Tibial nerve (tissue), 4 donors: ENCODE results near the gene ISLR. TPM values are rescaled to one million over a fixed set of nuclear protein-coding genes. Genes with fewer than 3 reads are reported as not detected.

Experiments used
- DNase-seq, 2 donors: peaks; one replicate each; pipeline ENCODE4 v3.0.0-alpha.2; 2019; ENCODE audit warnings: low spot score in 2 of 2
- H3K27ac ChIP-seq, 4 donors: fragments of 200-600 bp; sonication (generic) in 3 of 4; one replicate each; pipeline ENCODE4 v1.5.1; 2017 to 2019; ENCODE audit warnings: mild to moderate bottlenecking in 1 of 4
- H3K27me3 ChIP-seq, 2 donors: fragments of 200-600 bp; sonication (generic) in 1 of 2; one replicate each; pipeline versions ENCODE4 v1.5.1 to v1.6.0; 2017 to 2019
- H3K36me3 ChIP-seq, 3 donors: fragments of 200-600 bp; sonication (generic); one replicate each; pipeline ENCODE4 v1.5.1; 2018 to 2019
- H3K4me1 ChIP-seq, 4 donors: fragments of 200-600 bp; sonication (generic) in 3 of 4; one replicate each; pipeline ENCODE4 v1.5.1; 2017 to 2019
- H3K4me3 ChIP-seq, 4 donors: fragments of 200-600 bp; sonication (generic) in 3 of 4; one replicate each; pipeline ENCODE4 v1.5.1; 2017 to 2019; ENCODE audit warnings: mild to moderate bottlenecking in 1 of 4, moderate library complexity in 1 of 4
- H3K9me3 ChIP-seq, 4 donors: fragments of 200-600 bp; sonication (generic) in 3 of 4; one replicate each; pipeline ENCODE4 v1.5.1; 2017 to 2019
- EP300 ChIP-seq, 2 donors: sonication (generic); formaldehyde crosslinking; IDR thresholded peaks; one replicate each; pipeline ENCODE4 v1.6.1; 2017; ENCODE audit warnings: antibody characterized with exemption in 2 of 2, mild to moderate bottlenecking in 1 of 2
- POLR2A ChIP-seq, 2 donors: fragments of 450-650 bp; IDR thresholded peaks; one replicate each; pipeline ENCODE4 v1.6.1; 2017; ENCODE audit warnings: antibody characterized with exemption in 2 of 2, mild to moderate bottlenecking in 2 of 2, moderate library complexity in 2 of 2
- WGBS, 2 donors: methylation state at CpG; one replicate each; pipeline ENCODE4 v1.1.5; 2018; 5-methylcytosine and 5-hydroxymethylcytosine counted together
- total RNA-seq, 4 donors: library from RNA; depleted of rRNA; stranded (reverse); fragments of >200 nt; gene quantifications; one replicate each; pipeline ENCODE4 v1.1.0, GENCODE V29; 2016
- TF ChIP-seq, protein P1 (sequence below), 5 experiments: fragments of 200-600 bp in 3 of 5; fragments of 450-650 bp in 2 of 5; sonication (generic) in 3 of 5; IDR thresholded peaks; one replicate each; pipeline ENCODE4 v1.5.1; 2016 to 2019; ENCODE audit warnings: antibody characterized with exemption in 5 of 5, mild to moderate bottlenecking in 3 of 5, moderate library complexity in 2 of 5

Gene ISLR
- total RNA-seq, 4 donors from 2014 or later, result 41.7 to 250 (median 164) TPM

DNA sequence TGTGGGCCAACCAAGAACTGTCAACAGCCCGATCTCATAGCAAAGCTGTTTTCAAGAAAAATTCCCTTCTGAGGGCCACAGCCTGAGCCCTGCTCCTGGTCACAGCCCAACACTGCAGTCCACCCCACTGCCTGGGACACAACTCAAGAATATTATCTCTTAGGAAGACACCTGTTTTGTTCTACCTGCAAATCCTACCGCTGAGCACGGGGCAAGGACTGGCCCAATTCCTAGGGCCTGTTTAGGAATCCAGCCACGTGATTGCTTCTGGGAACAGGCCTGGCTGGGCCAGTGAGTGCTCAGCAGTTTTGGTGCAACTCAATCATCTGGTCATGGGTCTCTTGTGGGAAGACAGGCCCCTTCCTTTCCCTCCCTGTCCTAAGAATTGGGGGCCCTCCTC, 34.9 kb upstream of the ISLR start:
- Histone ChIP-seq H3K4me1 (peaks cover 0 to 35% (median 17%) of the 10 kb centered on the region in 4 donors), H3K9me3 (peaks cover 0 to 7% (median 0%) of the 10 kb centered on the region in 4 donors), H3K4me3 (no peak overlapping the region), H3K27ac (no peak overlapping the region), H3K27me3 (peaks cover 0 to 65% of the 10 kb centered on the region in 2 donors), H3K36me3 (peaks cover 0 to 2% (median 0%) of the 10 kb centered on the region in 3 donors)
- 79 to 85% methylated on average over 4 of the region's 4 CpGs for WGBS, 2 donors
- no peak for TF ChIP-seq EP300 (IDR thresholded peaks at IDR 0.05)
- TF ChIP-seq, protein P1, sequence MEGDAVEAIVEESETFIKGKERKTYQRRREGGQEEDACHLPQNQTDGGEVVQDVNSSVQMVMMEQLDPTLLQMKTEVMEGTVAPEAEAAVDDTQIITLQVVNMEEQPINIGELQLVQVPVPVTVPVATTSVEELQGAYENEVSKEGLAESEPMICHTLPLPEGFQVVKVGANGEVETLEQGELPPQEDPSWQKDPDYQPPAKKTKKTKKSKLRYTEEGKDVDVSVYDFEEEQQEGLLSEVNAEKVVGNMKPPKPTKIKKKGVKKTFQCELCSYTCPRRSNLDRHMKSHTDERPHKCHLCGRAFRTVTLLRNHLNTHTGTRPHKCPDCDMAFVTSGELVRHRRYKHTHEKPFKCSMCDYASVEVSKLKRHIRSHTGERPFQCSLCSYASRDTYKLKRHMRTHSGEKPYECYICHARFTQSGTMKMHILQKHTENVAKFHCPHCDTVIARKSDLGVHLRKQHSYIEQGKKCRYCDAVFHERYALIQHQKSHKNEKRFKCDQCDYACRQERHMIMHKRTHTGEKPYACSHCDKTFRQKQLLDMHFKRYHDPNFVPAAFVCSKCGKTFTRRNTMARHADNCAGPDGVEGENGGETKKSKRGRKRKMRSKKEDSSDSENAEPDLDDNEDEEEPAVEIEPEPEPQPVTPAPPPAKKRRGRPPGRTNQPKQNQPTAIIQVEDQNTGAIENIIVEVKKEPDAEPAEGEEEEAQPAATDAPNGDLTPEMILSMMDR (IDR thresholded peaks at IDR 0.05), result no peak
- no peak for TF ChIP-seq POLR2A (IDR thresholded peaks at IDR 0.05)
- no peak for DNase-seq

DNA sequence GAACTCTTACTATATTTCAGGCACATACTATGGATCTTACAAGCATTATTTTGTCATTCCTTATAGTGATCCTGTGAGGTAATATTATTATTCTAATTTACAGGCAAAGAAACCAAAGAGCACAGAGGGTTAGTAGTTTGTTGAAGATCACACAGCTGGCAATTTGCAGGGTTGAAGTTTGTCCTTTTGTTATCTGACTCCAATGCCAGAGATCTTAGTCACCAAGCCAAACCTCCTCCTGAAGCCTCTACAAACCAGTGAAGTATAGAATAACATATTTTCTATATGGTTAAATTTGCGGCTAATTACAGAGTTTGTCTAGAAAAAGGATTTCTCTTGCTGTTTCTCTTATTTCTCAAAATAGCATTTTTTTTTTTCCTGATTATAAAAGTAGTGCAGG, 31.9 kb upstream of the ISLR start:
- Histone ChIP-seq H3K9me3 (peaks cover 0 to 6% (median 0%) of the 10 kb centered on the region in 4 donors), H3K27ac (no peak overlapping the region), H3K27me3 (peaks cover 0 to 51% of the 10 kb centered on the region in 2 donors), H3K36me3 (no peaks in the 10 kb centered on the region), H3K4me1 (peaks cover 0 to 10% (median 6%) of the 10 kb centered on the region in 4 donors), H3K4me3 (no peak overlapping the region)
- no peak for DNase-seq
- WGBS, 2 donors, result 82 to 100% methylated on average over 1 of the region's 1 CpG
- TF ChIP-seq POLR2A (IDR thresholded peaks at IDR 0.05), result no peak
- TF ChIP-seq, protein P1 (IDR thresholded peaks at IDR 0.05), result no peak
- no peak for TF ChIP-seq EP300 (IDR thresholded peaks at IDR 0.05)

DNA sequence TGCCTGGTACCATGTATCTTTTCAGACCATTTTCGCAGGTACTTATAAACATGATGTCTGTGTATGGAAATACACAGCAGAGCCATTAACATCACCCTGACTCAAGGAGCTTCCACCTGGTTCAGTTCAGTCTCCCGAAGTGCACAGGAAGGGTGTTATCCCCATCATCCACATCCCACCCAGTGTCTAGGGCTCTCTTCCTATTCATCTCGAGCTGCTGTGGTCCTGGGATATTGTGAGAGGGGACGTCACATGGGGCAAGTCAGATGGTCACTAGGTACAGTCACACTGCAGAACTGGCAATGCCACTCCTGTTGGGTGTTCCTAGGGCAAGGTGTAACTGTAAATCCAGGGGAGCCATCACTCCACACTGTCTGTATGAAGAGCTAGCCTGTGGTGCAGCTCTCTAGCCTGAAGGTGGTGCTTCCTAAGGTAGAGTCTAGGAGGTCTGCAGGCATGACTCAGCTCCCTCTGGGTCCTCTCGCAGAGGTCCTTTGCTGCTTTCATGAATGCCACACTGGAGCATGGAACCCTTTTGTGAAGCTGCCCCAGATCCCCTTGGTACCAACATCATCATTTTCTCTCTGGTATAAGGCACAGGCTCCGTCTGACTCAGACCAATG, 29.2 kb upstream of the ISLR start:
- TF ChIP-seq EP300 (IDR thresholded peaks at IDR 0.05), result no peak
- H3K27ac ChIP-seq, result no peak overlapping the region
- H3K4me3 ChIP-seq, result no peak overlapping the region
- H3K9me3 ChIP-seq, result peaks cover 0 to 11% (median 0%) of the 10 kb centered on the region in 4 donors
- no peaks in the 10 kb centered on the region for H3K36me3 ChIP-seq
- no peaks in the 10 kb centered on the region for H3K4me1 ChIP-seq
- no peak for DNase-seq
- peaks cover 0 to 25% of the 10 kb centered on the region in 2 donors for H3K27me3 ChIP-seq
- 80 to 83% methylated on average over 6 of the region's 6 CpGs for WGBS, 2 donors

DNA sequence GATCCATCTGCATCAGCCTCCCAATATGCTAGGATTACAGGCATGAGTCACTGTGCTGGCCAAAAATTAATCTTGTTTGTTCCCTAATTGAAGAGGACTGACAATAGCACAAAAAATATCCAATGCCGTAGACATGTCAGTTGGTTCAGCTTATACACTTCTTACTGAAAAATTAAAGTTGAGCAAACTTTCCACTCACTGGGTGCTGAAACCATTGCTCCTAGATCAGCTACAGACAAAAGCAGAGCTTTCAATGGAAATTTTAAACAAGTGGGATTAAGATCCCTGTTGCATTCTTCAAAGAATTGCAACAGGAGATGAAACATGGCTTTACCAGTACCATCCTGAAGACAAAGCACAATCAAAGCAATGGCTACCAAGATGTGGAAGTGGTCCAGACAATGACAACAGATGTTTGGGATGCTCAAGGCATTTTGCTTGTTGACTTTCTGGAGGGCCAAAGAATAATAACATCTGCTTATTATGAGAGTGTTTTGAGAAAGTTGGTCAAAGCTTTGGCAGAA, 27.2 kb upstream of the ISLR start:
- 92 to 95% methylated on average over 1 of the region's 1 CpG for WGBS, 2 donors
- H3K36me3 ChIP-seq, result no peaks in the 10 kb centered on the region
- peaks cover 0 to 21% of the 10 kb centered on the region in 2 donors for H3K27me3 ChIP-seq
- H3K9me3 ChIP-seq, result peaks cover 0 to 11% (median 0%) of the 10 kb centered on the region in 4 donors
- H3K4me1 ChIP-seq, result no peaks in the 10 kb centered on the region
- no peak overlapping the region for H3K4me3 ChIP-seq
- DNase-seq, result no peak
- TF ChIP-seq POLR2A (IDR thresholded peaks at IDR 0.05), result no peak
- no peak overlapping the region for H3K27ac ChIP-seq

DNA sequence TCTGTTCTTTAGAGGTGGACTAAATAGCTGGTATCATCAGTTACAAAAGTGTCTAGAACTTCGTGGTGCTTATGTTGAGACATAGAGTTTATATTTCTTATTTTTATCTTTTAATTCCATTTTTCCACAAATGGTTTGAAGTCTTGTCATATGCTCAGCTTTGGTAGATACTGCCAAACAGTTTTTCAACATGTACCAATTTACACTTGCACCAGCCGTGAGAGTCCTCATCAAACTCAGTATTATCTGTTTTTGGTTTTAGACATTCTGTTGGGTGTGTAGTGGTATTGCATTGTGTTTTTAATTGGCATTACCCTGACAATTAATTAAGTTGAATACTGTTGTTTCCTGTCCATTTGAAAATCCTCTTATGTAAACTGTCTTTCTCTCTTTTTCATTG, 26.5 kb upstream of the ISLR start:
- 64 to 72% methylated on average over 2 of the region's 2 CpGs for WGBS, 2 donors
- H3K4me3 ChIP-seq, result no peak overlapping the region
- DNase-seq, result no peak
- no peak for TF ChIP-seq EP300 (IDR thresholded peaks at IDR 0.05)
- TF ChIP-seq, protein P1 (IDR thresholded peaks at IDR 0.05), result no peak
- TF ChIP-seq POLR2A (IDR thresholded peaks at IDR 0.05), result no peak
- H3K27ac ChIP-seq, result no peak overlapping the region
- no peaks in the 10 kb centered on the region for H3K4me1 ChIP-seq
- no peaks in the 10 kb centered on the region for H3K36me3 ChIP-seq
- H3K27me3 ChIP-seq, result peaks cover 0 to 21% of the 10 kb centered on the region in 2 donors
- peaks cover 0 to 11% (median 0%) of the 10 kb centered on the region in 4 donors for H3K9me3 ChIP-seq

DNA sequence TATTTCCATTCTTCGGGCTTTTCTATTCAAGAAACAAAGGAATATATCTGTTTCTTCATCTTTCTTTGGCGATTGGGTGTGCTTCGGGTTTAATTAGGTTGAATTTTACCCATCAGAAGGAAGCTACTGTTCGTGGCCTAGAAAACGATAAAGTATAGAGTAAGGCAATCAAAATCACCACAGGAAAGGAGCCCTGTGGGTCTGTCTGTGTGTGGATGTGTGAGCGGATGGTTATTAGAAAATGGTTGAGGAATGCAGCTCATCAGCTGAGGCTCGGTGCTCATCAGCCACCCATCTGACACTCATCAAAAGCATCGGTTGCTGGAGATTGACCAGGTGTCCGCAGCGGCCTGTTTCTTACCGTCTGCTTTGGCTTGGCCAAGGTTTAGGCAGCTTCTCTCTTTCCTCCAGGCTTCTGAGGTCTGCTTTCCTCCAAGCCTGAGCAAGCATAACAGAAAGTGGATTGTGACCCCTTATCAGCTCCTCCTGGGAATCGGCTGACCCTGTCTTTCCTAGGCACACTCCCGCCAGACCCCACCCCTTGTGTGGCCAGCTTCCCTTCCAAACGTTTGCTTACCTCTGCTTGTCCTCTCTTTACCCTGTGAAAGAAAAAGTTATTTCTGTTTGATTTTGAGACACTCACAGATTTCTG, 17.6 kb upstream of the ISLR start:
- Histone ChIP-seq H3K4me3 (no peak overlapping the region), H3K27me3 (no peaks in the 10 kb centered on the region), H3K27ac (no peak overlapping the region), H3K9me3 (no peaks in the 10 kb centered on the region), H3K36me3 (no peaks in the 10 kb centered on the region), H3K4me1 (peaks cover 0 to 12% (median 0%) of the 10 kb centered on the region in 4 donors)
- DNase-seq, result no peak
- TF ChIP-seq, protein P1 (IDR thresholded peaks at IDR 0.05), result no peak
- WGBS, 2 donors, result 68 to 69% methylated on average over 14 of the region's 14 CpGs
